H9 (cell line): ENCODE results near the gene INSR. TPM values are rescaled to one million over a fixed set of nuclear protein-coding genes. Genes with fewer than 3 reads are reported as not detected.

ENCODE experiments used
- DNase-seq: peaks from one replicate; pipeline ENCODE4 v3.0.0-alpha.2; 2017
- H2AFZ ChIP-seq: one replicate; pipeline ENCODE4 v1.6.1; 2013; ENCODE audit warnings: mild to moderate bottlenecking, low read length, control low read depth, moderate library complexity
- H2AK5ac ChIP-seq: 2 replicates; pipeline ENCODE4 v1.6.1; 2013; ENCODE audit warnings: low read length, control low read depth, mixed read lengths; ENCODE audit not compliant: insufficient read length
- H2BK120ac ChIP-seq: one replicate; pipeline ENCODE4 v1.6.1; 2013; ENCODE audit warnings: low read depth, mild to moderate bottlenecking, low read length, control low read depth, inconsistent platforms; ENCODE audit not compliant: poor library complexity, severe bottlenecking
- H2BK12ac ChIP-seq: 2 replicates; pipeline ENCODE4 v1.6.1; 2013; ENCODE audit warnings: low read length, control low read depth, mixed read lengths, low read depth; ENCODE audit not compliant: insufficient read length
- H2BK15ac ChIP-seq: 2 replicates; pipeline ENCODE4 v1.6.1; 2013; ENCODE audit warnings: low read depth, low read length, control low read depth
- H2BK20ac ChIP-seq: one replicate; pipeline ENCODE4 v1.6.1; 2013; ENCODE audit warnings: low read depth, mild to moderate bottlenecking, low read length, control low read depth, inconsistent platforms; ENCODE audit not compliant: poor library complexity, severe bottlenecking
- H2BK5ac ChIP-seq: 2 replicates; pipeline ENCODE4 v1.6.1; 2013; ENCODE audit warnings: low read length, control low read depth, mixed read lengths; ENCODE audit not compliant: insufficient read length
- H3K14ac ChIP-seq: 2 replicates; pipeline ENCODE4 v1.6.1; 2013; ENCODE audit warnings: low read length, control low read depth; ENCODE audit not compliant: insufficient read depth
- H3K18ac ChIP-seq: 2 replicates; pipeline ENCODE4 v1.6.1; 2013; ENCODE audit warnings: low read depth, mild to moderate bottlenecking, mixed read lengths, low read length, control low read depth; ENCODE audit not compliant: insufficient read length
- H3K23ac ChIP-seq: 2 replicates; pipeline ENCODE4 v1.6.1; 2013; ENCODE audit warnings: low read length, control low read depth, mixed read lengths, low read depth; ENCODE audit not compliant: insufficient read length
- H3K23me2 ChIP-seq: 2 replicates; pipeline ENCODE4 v1.6.1; 2013; ENCODE audit warnings: low read depth, mild to moderate bottlenecking, mixed read lengths, low read length, control low read depth; ENCODE audit not compliant: insufficient read length, poor library complexity, severe bottlenecking
- H3K27ac ChIP-seq: 2 replicates; pipeline ENCODE4 v1.5.1; 2013; ENCODE audit warnings: low read length, control low read depth, mixed read lengths, low read depth; ENCODE audit not compliant: insufficient read length
- H3K27me3 ChIP-seq: 2 replicates; pipeline ENCODE4 v1.6.1; 2013; ENCODE audit warnings: low read length, control low read depth, inconsistent platforms; ENCODE audit not compliant: insufficient read depth
- H3K4ac ChIP-seq: 2 replicates; pipeline ENCODE4 v1.6.1; 2013; ENCODE audit warnings: low read depth, mild to moderate bottlenecking, control low read depth, inconsistent platforms, low read length, moderate library complexity
- H3K4me1 ChIP-seq: 2 replicates; pipeline ENCODE4 v1.6.1; 2013; ENCODE audit warnings: low read length, control low read depth, inconsistent platforms; ENCODE audit not compliant: insufficient read depth
- H3K4me2 ChIP-seq: 2 replicates; pipeline ENCODE4 v1.6.1; 2013; ENCODE audit warnings: low read length, control low read depth, mixed read lengths; ENCODE audit not compliant: insufficient read length, insufficient read depth
- H3K56ac ChIP-seq: 2 replicates; pipeline ENCODE4 v1.6.1; 2013; ENCODE audit warnings: low read depth, mild to moderate bottlenecking, mixed read lengths, low read length, control low read depth; ENCODE audit not compliant: insufficient read length
- H3K79me1 ChIP-seq: 2 replicates; pipeline ENCODE4 v1.6.1; 2013; ENCODE audit warnings: low read depth, mild to moderate bottlenecking, moderate library complexity, low read length, control low read depth, inconsistent platforms; ENCODE audit not compliant: insufficient read depth, poor library complexity, severe bottlenecking
- H3K79me2 ChIP-seq: 2 replicates; pipeline ENCODE4 v1.6.1; 2013; ENCODE audit warnings: low read length, control low read depth, inconsistent platforms; ENCODE audit not compliant: insufficient read depth
- H3K9ac ChIP-seq: 2 replicates; pipeline ENCODE4 v1.6.1; 2013; ENCODE audit warnings: low read length, control low read depth, mixed read lengths; ENCODE audit not compliant: insufficient read length; ENCODE audit errors: extremely low read depth
- H3K9me3 ChIP-seq: one replicate; pipeline ENCODE4 v1.6.1; 2013; ENCODE audit warnings: low read depth, low read length, inconsistent platforms; ENCODE audit not compliant: control insufficient read depth
- H3T11ph ChIP-seq: one replicate; pipeline ENCODE4 v1.6.1; 2013; ENCODE audit warnings: mild to moderate bottlenecking, low read length, control low read depth, inconsistent platforms
- H4K20me1 ChIP-seq: one replicate; pipeline ENCODE4 v1.6.1; 2013; ENCODE audit not compliant: control insufficient read depth, insufficient read length, insufficient read depth
- H4K5ac ChIP-seq: 2 replicates; pipeline ENCODE4 v1.6.1; 2013; ENCODE audit warnings: low read depth, mild to moderate bottlenecking, mixed read lengths, low read length, control low read depth; ENCODE audit not compliant: insufficient read length
- H4K8ac ChIP-seq: replicated peaks from 2 replicates; pipeline ENCODE4 v1.6.1; 2013; ENCODE audit warnings: low read length, control low read depth, mixed read lengths, low read depth; ENCODE audit not compliant: insufficient read length
- H4K91ac ChIP-seq: 2 replicates; pipeline ENCODE4 v1.6.1; 2013; ENCODE audit warnings: low read depth, mild to moderate bottlenecking, moderate library complexity, mixed read lengths, low read length, control low read depth; ENCODE audit not compliant: insufficient read length
- H3K27ac Mint-ChIP-seq, 3 experiments: 2 replicates in 2 of 3; 3 replicates in 1 of 3; pipeline ENCODE4 v1.8.0; 2020 to 2021; ENCODE audit warnings: mixed read lengths in 3 of 3, mild to moderate bottlenecking in 1 of 3, moderate library complexity in 1 of 3
- H3K27me3 Mint-ChIP-seq: 2 replicates; pipeline ENCODE4 v1.8.0; 2021; ENCODE audit warnings: low read depth, mild to moderate bottlenecking, moderate library complexity, mixed read lengths
- H3K36me3 Mint-ChIP-seq, 3 experiments: 2 replicates in 2 of 3; 3 replicates in 1 of 3; pipeline ENCODE4 v1.8.0; 2020 to 2021; ENCODE audit warnings: low read depth in 3 of 3, mixed read lengths in 3 of 3; ENCODE audit not compliant: insufficient read depth in 1 of 3
- H3K4me1 Mint-ChIP-seq, 2 experiments: 2 replicates each; pipeline ENCODE4 v1.8.0; 2020; ENCODE audit warnings: mixed read lengths in 2 of 2
- H3K4me3 Mint-ChIP-seq, 2 experiments: 2 replicates in 1 of 2; 3 replicates in 1 of 2; pipeline ENCODE4 v1.8.0; 2020 to 2021; ENCODE audit warnings: mild to moderate bottlenecking in 2 of 2, mixed read lengths in 2 of 2, moderate library complexity in 1 of 2
- H3K9me3 Mint-ChIP-seq, 2 experiments: 2 replicates in 1 of 2; 3 replicates in 1 of 2; pipeline ENCODE4 v1.8.0; 2020; ENCODE audit warnings: mild to moderate bottlenecking in 2 of 2, mixed read lengths in 2 of 2, moderate library complexity in 1 of 2
- CTCF ChIP-seq: fragments of 200-600 bp; sonication (generic); conservative IDR thresholded peaks from 3 replicates; pipeline ENCODE4 v1.8.0; 2021; ENCODE audit warnings: antibody characterized with exemption, mild to moderate bottlenecking
- WGBS: extraction: QIAGEN DNeasy Blood & Tissue Kit; methylation state at CpG from one replicate; pipeline ENCODE4 v1.1.7; 2013; ENCODE audit warnings: missing lambda C conversion rate, low lambda C conversion rate, mixed read lengths; ENCODE audit not compliant: insufficient read length; ENCODE audit errors: extremely low coverage; 5-methylcytosine and 5-hydroxymethylcytosine counted together
- total RNA-seq: library from RNA; stranded (reverse); gene quantifications from 2 replicates; pipeline ENCODE4 v1.2.1, GENCODE V29; 2021

The INSR gene
- total RNA-seq, 1 experiment from 2014 or later, result 39.8 TPM

DNA sequence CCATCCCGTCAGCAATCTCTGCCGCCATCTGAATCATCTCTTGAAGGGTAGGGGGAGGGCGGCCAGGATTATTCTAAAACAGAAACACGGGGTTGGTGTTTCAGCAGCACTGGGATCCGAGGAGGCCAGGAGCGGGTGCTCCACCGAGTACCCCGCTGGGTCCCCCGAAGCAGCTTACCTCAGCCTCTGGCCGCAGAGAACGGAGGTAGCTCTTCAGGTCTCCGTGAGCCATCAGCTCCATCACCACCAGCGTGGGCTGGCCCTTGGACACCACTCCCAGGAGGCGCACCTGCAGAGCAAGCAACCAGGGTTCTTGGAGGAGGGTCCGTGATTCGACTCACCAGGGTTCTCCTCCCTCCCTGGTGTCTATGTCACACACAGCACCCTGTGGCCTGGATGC lies 171.5 kb downstream of the INSR start:
- H3K56ac ChIP-seq, result peak overlapping the region; percentile 84
- H2BK15ac ChIP-seq, result no peak overlapping the region
- Mint-ChIP-seq H3K9me3 (peaks cover 24 to 26% of the 10 kb centered on the region in 2 experiments), H3K27ac (peak overlapping the region in 1 of 3 experiments; percentile 73; a peak in 1 of 7 replicates), H3K27me3 (no peaks in the 10 kb centered on the region), H3K4me1 (no peaks in the 10 kb centered on the region), H3K36me3 (peaks cover 59 to 75% (median 67%) of the 10 kb centered on the region in 3 experiments), H3K4me3 (no peak overlapping the region)
- TF ChIP-seq CTCF, result no peak
- H3K27me3 ChIP-seq, result no peaks in the 10 kb centered on the region
- peaks cover 2% of the 10 kb centered on the region for H4K20me1 ChIP-seq
- no peak overlapping the region for H4K91ac ChIP-seq
- no peak overlapping the region for H3K27ac ChIP-seq
- H3K14ac ChIP-seq, result no peak overlapping the region; the same call in 1 of the 2 replicates
- H2BK12ac ChIP-seq, result no peak overlapping the region
- peaks cover 17% of the 10 kb centered on the region for H3K9me3 ChIP-seq
- no peak overlapping the region for H2AFZ ChIP-seq
- H2AK5ac ChIP-seq, result no peak overlapping the region
- H2BK5ac ChIP-seq, result no peak overlapping the region
- H3K18ac ChIP-seq, result no peak overlapping the region
- no peaks in the 10 kb centered on the region for H3K79me2 ChIP-seq
- no peak overlapping the region for H4K5ac ChIP-seq
- no CpG with 5 or more reads among the region's 16 CpGs for WGBS
- no peak overlapping the region for H4K8ac ChIP-seq
- no peak overlapping the region for H3K4ac ChIP-seq
- no peak overlapping the region for H3T11ph ChIP-seq
- H2BK120ac ChIP-seq, result no peak overlapping the region
- no peak overlapping the region for H3K23ac ChIP-seq
- DNase-seq, result no peak
- H3K4me1 ChIP-seq, result no peaks in the 10 kb centered on the region
- H2BK20ac ChIP-seq, result no peak overlapping the region
- no peaks in the 10 kb centered on the region for H3K23me2 ChIP-seq
- no peak overlapping the region for H3K4me2 ChIP-seq
- no peak overlapping the region for H3K9ac ChIP-seq
- no peaks in the 10 kb centered on the region for H3K79me1 ChIP-seq
